ENCODE measurements around the gene C10orf71.

Gene C10orf71

DNA sequence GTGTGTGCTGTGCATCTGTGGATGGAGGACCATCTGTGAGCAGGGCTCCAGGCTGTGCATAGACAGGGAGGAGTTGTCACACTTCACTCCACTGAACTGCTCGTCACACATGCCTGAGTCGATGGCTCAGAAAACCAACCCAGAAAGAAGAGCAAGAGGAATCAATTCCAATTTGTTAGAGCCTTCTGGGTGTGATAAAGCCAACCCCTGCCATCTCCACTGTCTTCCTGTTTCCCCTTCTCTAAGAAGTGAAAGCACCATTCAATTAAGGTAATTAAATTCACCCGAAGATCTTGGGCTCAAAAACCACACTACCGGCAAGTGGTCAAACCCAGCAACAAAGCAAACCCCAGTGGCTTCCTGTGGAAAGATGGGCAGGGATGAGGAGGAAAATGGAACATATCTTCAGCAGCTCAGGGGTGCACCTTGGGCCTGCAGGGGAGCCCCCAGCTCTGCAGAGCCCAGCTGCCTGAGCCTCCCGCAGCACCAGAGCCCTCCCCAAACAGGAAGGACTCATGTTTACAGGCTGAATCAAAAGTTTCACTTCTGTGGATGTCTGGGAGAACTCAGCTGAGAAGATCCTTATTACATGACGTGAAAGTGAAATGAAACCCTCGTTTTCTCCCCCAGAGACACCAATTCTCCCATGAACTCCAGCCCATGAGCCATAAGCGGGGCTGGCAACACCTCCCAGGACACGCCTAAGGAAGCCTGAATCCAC, 10.9 kb downstream of the C10orf71 start:
- Histone ChIP-seq H3K4me1 (ENCODE audit: insufficient read depth, low read length) (peaks cover 41% of the 10 kb centered on the region), H3K4me3 (ENCODE audit: low read depth in 1 of 2, low read length in 2 of 2) (peak overlapping the region in 1 of 2 experiments; percentile 47; a peak in 2 of 4 replicates), H4K20me1 (ENCODE audit: insufficient read depth, low read length) (no peaks in the 10 kb centered on the region), H2AFZ (ENCODE audit: low read depth, low read length) (peak overlapping the region; percentile 60), H3K9me3 (ENCODE audit: insufficient read depth, low read length, severe bottlenecking) (no peaks in the 10 kb centered on the region), H3K27ac (ENCODE audit: low read length) (peak overlapping the region; percentile 70), H3K27me3 (ENCODE audit: insufficient read depth, low read length, poor library complexity) (no peaks in the 10 kb centered on the region), H3K9ac (ENCODE audit: low read depth, low read length) (peak overlapping the region; percentile 19), H3K79me2 (ENCODE audit: insufficient read depth, low read length) (no peaks in the 10 kb centered on the region), H3K36me3 (ENCODE audit: insufficient read depth, low read length) (no peaks in the 10 kb centered on the region), H3K4me2 (ENCODE audit: insufficient read depth, low read length) (peak overlapping the region; percentile 63)
- peak; percentile 74 for DNase-seq
- peak; percentile 84 for ATAC-seq (ENCODE audit: insufficient read depth, low read depth)
- TF ChIP-seq, protein P1, sequence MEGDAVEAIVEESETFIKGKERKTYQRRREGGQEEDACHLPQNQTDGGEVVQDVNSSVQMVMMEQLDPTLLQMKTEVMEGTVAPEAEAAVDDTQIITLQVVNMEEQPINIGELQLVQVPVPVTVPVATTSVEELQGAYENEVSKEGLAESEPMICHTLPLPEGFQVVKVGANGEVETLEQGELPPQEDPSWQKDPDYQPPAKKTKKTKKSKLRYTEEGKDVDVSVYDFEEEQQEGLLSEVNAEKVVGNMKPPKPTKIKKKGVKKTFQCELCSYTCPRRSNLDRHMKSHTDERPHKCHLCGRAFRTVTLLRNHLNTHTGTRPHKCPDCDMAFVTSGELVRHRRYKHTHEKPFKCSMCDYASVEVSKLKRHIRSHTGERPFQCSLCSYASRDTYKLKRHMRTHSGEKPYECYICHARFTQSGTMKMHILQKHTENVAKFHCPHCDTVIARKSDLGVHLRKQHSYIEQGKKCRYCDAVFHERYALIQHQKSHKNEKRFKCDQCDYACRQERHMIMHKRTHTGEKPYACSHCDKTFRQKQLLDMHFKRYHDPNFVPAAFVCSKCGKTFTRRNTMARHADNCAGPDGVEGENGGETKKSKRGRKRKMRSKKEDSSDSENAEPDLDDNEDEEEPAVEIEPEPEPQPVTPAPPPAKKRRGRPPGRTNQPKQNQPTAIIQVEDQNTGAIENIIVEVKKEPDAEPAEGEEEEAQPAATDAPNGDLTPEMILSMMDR (IDR thresholded peaks at IDR 0.05; ENCODE audit: borderline replicate concordance, extremely low read depth, low read length, poor library complexity, severe bottlenecking): peak; percentile 27
- no peak for TF ChIP-seq EZH2 (IDR thresholded peaks at IDR 0.05; ENCODE audit: borderline replicate concordance, low read depth, low read length, severe bottlenecking)

DNA sequence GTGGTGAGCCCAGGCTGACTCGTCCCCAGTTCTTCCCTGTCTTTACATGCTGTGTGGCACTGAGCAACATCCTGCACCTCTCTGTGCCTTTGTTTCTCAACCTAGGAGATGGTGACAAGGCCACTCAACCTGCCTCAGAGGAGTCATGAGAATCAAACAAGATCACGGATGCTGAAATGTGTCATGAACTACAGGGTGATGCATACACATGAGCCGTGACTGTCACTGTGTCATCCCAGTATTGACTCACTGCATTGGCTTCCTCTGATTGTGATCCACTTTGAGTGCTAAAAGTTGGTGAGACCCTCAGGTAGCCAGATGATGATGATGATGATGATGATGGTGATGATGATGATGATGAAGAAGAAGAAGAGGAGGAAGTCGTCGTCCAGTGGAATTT, 11.5 kb downstream of the C10orf71 start:
- Histone ChIP-seq H3K79me2 (ENCODE audit: insufficient read depth, low read length) (no peaks in the 10 kb centered on the region), H3K4me2 (ENCODE audit: insufficient read depth, low read length) (peak overlapping the region; percentile 63), H3K9me3 (ENCODE audit: insufficient read depth, low read length, severe bottlenecking) (no peaks in the 10 kb centered on the region), H3K9ac (ENCODE audit: low read depth, low read length) (peak overlapping the region; percentile 19), H3K4me3 (ENCODE audit: low read depth in 1 of 2, low read length in 2 of 2) (peak overlapping the region in 1 of 2 experiments; percentile 47; a peak in 2 of 4 replicates), H3K36me3 (ENCODE audit: insufficient read depth, low read length) (no peaks in the 10 kb centered on the region), H3K4me1 (ENCODE audit: insufficient read depth, low read length) (peaks cover 41% of the 10 kb centered on the region), H2AFZ (ENCODE audit: low read depth, low read length) (peak overlapping the region; percentile 60), H3K27ac (ENCODE audit: low read length) (peak overlapping the region; percentile 70), H4K20me1 (ENCODE audit: insufficient read depth, low read length) (no peaks in the 10 kb centered on the region), H3K27me3 (ENCODE audit: insufficient read depth, low read length, poor library complexity) (no peaks in the 10 kb centered on the region)
- no peak for TF ChIP-seq EZH2 (IDR thresholded peaks at IDR 0.05; ENCODE audit: borderline replicate concordance, low read depth, low read length, severe bottlenecking)
- TF ChIP-seq, protein P1 (IDR thresholded peaks at IDR 0.05; ENCODE audit: borderline replicate concordance, extremely low read depth, low read length, poor library complexity, severe bottlenecking): no peak
- DNase-seq (no peak), ATAC-seq (ENCODE audit: insufficient read depth, low read depth) (no peak; the same call in 2 of the 3 replicates)

DNA sequence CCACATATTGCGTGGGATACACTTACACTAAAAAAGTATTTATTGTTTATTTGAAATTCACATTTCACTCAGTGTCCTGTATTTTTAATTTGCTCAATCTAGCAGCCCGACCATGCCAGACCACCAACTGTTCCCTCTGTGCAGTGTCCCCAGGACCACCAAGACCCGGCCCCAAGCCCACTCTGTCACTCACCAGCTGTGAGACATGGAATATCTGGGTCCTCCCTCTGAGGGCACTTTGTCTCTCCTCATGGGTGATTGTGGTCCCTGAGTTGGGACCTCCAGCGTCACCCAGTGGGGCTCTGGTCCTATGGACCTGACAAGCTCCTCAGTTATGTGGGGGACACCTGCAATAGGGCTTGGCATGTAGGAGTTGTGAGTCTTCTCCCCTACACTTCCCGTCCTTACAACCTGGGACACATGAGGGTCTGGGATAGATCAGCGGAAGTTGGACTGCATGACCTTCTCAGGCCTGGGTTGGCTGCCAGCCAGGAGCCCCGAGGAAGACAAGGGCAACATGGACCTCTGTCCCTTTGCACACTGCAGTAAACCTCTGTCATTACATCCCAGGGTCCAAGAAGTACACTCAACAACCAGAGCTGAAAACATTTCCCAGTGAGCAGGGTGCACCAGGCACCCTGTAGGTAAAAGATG, 12.1 kb downstream of the C10orf71 start:
- no peaks in the 10 kb centered on the region for H3K36me3 ChIP-seq (ENCODE audit: insufficient read depth, low read length)
- no peak overlapping the region for H3K9ac ChIP-seq (ENCODE audit: low read depth, low read length)
- H3K4me1 ChIP-seq (ENCODE audit: insufficient read depth, low read length): peaks cover 41% of the 10 kb centered on the region
- H2AFZ ChIP-seq (ENCODE audit: low read depth, low read length): no peak overlapping the region
- no peaks in the 10 kb centered on the region for H3K79me2 ChIP-seq (ENCODE audit: insufficient read depth, low read length)
- ATAC-seq (ENCODE audit: insufficient read depth, low read depth) (no peak), DNase-seq (no peak)
- H3K27me3 ChIP-seq (ENCODE audit: insufficient read depth, low read length, poor library complexity): no peaks in the 10 kb centered on the region
- TF ChIP-seq, protein P1 (IDR thresholded peaks at IDR 0.05; ENCODE audit: borderline replicate concordance, extremely low read depth, low read length, poor library complexity, severe bottlenecking): no peak
- no peak for TF ChIP-seq EZH2 (IDR thresholded peaks at IDR 0.05; ENCODE audit: borderline replicate concordance, low read depth, low read length, severe bottlenecking)
- H3K4me2 ChIP-seq (ENCODE audit: insufficient read depth, low read length): peak overlapping the region; percentile 63
- no peaks in the 10 kb centered on the region for H3K9me3 ChIP-seq (ENCODE audit: insufficient read depth, low read length, severe bottlenecking)
- no peak overlapping the region for H3K27ac ChIP-seq (ENCODE audit: low read length)
- no peak overlapping the region for H3K4me3 ChIP-seq (ENCODE audit: low read depth in 1 of 2, low read length in 2 of 2)
- no peaks in the 10 kb centered on the region for H4K20me1 ChIP-seq (ENCODE audit: insufficient read depth, low read length)
